ENCODE data around the gene ARHGAP19. TPM values are rescaled to one million over a fixed set of nuclear protein-coding genes. Genes with fewer than 3 reads are reported as not detected.

Gene ARHGAP19
- total and polyA plus RNA-seq, 2 donors (not counting 1 experiment from before 2014, with no cell fraction given): 5.6 to 7.4 TPM

- Histone ChIP-seq H2AFZ (ENCODE audit: low read length) (no peak overlapping the region), H3K27ac (ENCODE audit: insufficient read depth, low read length) (no peak overlapping the region)
- TF ChIP-seq CTCF (conservative IDR thresholded peaks at IDR 0.05 in 1 of 2, IDR thresholded peaks at IDR 0.05 in 1 of 2; ENCODE audit: low read depth in 1 of 2, low read length in 2 of 2) (no peak), EZH2 (IDR thresholded peaks at IDR 0.05; ENCODE audit: low read length, missing control alignments) (no peak)
Measured at GRCh38 chr10:97325754-97326153, 33.3 kb upstream of the ARHGAP19 start.

GRCh38 chr10:97323501-97323900 is 31.1 kb upstream of the ARHGAP19 start:
- Histone ChIP-seq H3K4me1 (ENCODE audit: control insufficient read depth, extremely low read depth, insufficient read depth, low read length) (peaks cover 4% of the 10 kb centered on the region), H3K9ac (ENCODE audit: insufficient read depth, low read length) (no peak overlapping the region), H3K27me3 (ENCODE audit: control insufficient read depth, insufficient read depth, low read length) (no peaks in the 10 kb centered on the region), H3K4me3 (replicated peaks in 1 of 4; ENCODE audit: control extremely low read depth in 1 of 4, insufficient read depth in 1 of 4, low read depth in 3 of 4, low read length in 4 of 4) (no peak overlapping the region), H3K36me3 (ENCODE audit: control insufficient read depth, insufficient read depth, low read length) (no peaks in the 10 kb centered on the region), H3K4me2 (ENCODE audit: extremely low read depth, insufficient read depth, low read length) (no peak overlapping the region), H3K27ac (ENCODE audit: insufficient read depth, low read length) (no peak overlapping the region), H2AFZ (ENCODE audit: low read length) (no peak overlapping the region), H3K9me3 (ENCODE audit: control insufficient read depth, insufficient read depth, low read depth, low read length) (no peaks in the 10 kb centered on the region), H3K79me2 (ENCODE audit: control insufficient read depth, insufficient read depth, low read length) (no peaks in the 10 kb centered on the region), H4K20me1 (ENCODE audit: control insufficient read depth, extremely low read depth, insufficient read depth, low read length) (no peaks in the 10 kb centered on the region)
- DNase-seq (ENCODE audit: low read depth in 2 of 2): no peak
- no peak for TF ChIP-seq EZH2 (IDR thresholded peaks at IDR 0.05; ENCODE audit: low read length, missing control alignments)
- no peak for TF ChIP-seq CTCF (conservative IDR thresholded peaks at IDR 0.05 in 1 of 2, IDR thresholded peaks at IDR 0.05 in 1 of 2; ENCODE audit: low read depth in 1 of 2, low read length in 2 of 2)

More at GRCh38 chr10:97325754-97326153, 33.3 kb upstream of the ARHGAP19 start:
- Histone ChIP-seq H3K9ac (ENCODE audit: insufficient read depth, low read length) (no peak overlapping the region), H3K9me3 (ENCODE audit: control insufficient read depth, insufficient read depth, low read depth, low read length) (no peaks in the 10 kb centered on the region), H3K4me3 (replicated peaks in 1 of 4; ENCODE audit: control extremely low read depth in 1 of 4, insufficient read depth in 1 of 4, low read depth in 3 of 4, low read length in 4 of 4) (no peak overlapping the region), H3K79me2 (ENCODE audit: control insufficient read depth, insufficient read depth, low read length) (no peaks in the 10 kb centered on the region), H4K20me1 (ENCODE audit: control insufficient read depth, extremely low read depth, insufficient read depth, low read length) (no peaks in the 10 kb centered on the region), H3K4me1 (ENCODE audit: control insufficient read depth, extremely low read depth, insufficient read depth, low read length) (no peaks in the 10 kb centered on the region), H3K4me2 (ENCODE audit: extremely low read depth, insufficient read depth, low read length) (no peak overlapping the region), H3K36me3 (ENCODE audit: control insufficient read depth, insufficient read depth, low read length) (no peaks in the 10 kb centered on the region), H3K27me3 (ENCODE audit: control insufficient read depth, insufficient read depth, low read length) (no peaks in the 10 kb centered on the region)
- no peak for DNase-seq (ENCODE audit: low read depth in 2 of 2)

GRCh38 chr10:97321804-97322190 is 29.4 kb upstream of the ARHGAP19 start:
- TF ChIP-seq CTCF (conservative IDR thresholded peaks at IDR 0.05 in 1 of 2, IDR thresholded peaks at IDR 0.05 in 1 of 2; ENCODE audit: low read depth in 1 of 2, low read length in 2 of 2) (no peak), EZH2 (IDR thresholded peaks at IDR 0.05; ENCODE audit: low read length, missing control alignments) (no peak)
- no peak overlapping the region for H3K9ac ChIP-seq (ENCODE audit: insufficient read depth, low read length)
- no peak overlapping the region for H3K4me3 ChIP-seq (replicated peaks in 1 of 4; ENCODE audit: control extremely low read depth in 1 of 4, insufficient read depth in 1 of 4, low read depth in 3 of 4, low read length in 4 of 4)

More at GRCh38 chr10:97321804-97322190, 29.4 kb upstream of the ARHGAP19 start:
- no peaks in the 10 kb centered on the region for H4K20me1 ChIP-seq (ENCODE audit: control insufficient read depth, extremely low read depth, insufficient read depth, low read length)
- no peak overlapping the region for H3K27ac ChIP-seq (ENCODE audit: insufficient read depth, low read length)
- no peak overlapping the region for H2AFZ ChIP-seq (ENCODE audit: low read length)
- H3K27me3 ChIP-seq (ENCODE audit: control insufficient read depth, insufficient read depth, low read length): no peaks in the 10 kb centered on the region
- H3K9me3 ChIP-seq (ENCODE audit: control insufficient read depth, insufficient read depth, low read depth, low read length): no peaks in the 10 kb centered on the region
- H3K4me2 ChIP-seq (ENCODE audit: extremely low read depth, insufficient read depth, low read length): no peak overlapping the region
- no peaks in the 10 kb centered on the region for H3K79me2 ChIP-seq (ENCODE audit: control insufficient read depth, insufficient read depth, low read length)
- peaks cover 4% of the 10 kb centered on the region for H3K4me1 ChIP-seq (ENCODE audit: control insufficient read depth, extremely low read depth, insufficient read depth, low read length)
- DNase-seq (ENCODE audit: low read depth in 2 of 2): no peak
- H3K36me3 ChIP-seq (ENCODE audit: control insufficient read depth, insufficient read depth, low read length): no peaks in the 10 kb centered on the region
